Amniotic epithelial cell (primary cell): ENCODE results near the gene MKLN1.
"Not testable (repeated sequence)": the region's sequence is repeated elsewhere in the genome, so short reads cannot be mapped to it uniquely, and the experiment has no call there.

Experiments used
- DNase-seq: peaks from one replicate; pipeline ENCODE4 v3.0.0-alpha.2; 2010; ENCODE audit warnings: low read depth

MKLN1 gene

DNA sequence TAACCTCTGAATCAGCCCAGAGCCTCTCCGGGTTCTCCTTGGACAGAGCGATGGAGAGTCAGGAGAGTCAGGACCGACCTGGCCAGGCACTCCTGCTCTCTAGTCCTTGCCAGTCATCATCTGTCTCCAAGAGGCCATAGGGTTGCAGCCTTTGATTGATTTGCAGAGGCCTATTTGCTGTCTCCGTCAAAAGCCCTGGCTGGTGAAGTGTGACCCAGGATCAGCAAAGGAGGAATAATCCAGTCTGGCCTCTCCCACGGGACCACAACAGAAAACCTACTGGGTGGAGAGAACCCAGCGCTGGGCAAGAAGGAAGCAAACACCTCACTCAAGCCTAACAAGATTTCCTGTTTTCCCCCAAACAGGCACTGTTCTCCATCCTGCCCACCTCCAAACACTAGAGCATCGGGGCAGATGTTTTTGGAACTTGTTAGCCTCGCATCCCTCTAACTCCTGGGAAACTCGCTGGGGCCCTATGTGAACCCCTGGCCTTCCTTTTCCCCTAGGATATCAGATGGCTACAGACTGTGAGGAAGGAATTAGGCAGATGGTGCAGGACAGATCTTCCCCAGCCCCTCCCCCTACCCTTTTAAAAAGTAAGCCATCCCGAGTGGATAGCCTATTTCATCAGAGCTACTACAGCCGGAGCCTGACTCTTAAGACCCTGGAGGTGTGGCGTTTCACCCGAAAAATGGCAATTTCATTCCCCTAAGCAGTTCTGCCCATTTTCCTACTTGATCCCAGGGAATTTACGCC is 174.4 kb downstream of the MKLN1 start:
- no peak for DNase-seq

DNA sequence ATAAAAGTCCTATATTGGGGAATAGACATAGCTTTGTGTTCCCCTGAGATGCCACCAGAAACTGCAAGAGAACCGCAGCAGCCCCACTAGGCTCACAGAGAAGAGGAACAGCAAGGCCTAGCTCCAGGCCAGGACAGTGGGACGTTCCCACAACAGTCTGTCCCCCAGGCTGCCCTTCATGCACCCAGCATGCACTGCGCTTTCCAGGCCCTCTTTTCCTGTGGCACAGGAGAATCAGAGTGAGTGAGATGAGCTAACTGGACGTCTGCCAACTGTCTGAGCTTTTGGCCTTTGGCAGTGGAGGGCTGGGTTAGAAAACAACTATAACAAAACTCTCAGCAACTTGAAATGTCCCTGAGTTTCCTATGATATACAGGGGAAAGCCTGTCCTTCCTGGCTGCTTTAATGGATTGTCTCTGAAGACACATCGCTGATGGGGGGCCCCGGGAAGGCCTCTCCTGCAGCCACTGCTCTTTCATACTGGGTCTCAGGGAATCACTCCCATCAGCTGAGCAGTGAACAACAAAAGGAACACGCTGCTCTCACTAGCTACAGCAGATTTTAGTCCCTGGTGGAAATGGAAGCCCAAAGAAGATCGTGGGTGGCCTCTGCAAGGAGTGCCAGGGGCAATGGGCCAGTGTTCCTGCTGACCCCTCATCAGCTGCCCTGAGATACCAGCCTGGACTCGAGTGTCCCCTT is 175.3 kb downstream of the MKLN1 start:
- DNase-seq = peak; percentile 64

DNA sequence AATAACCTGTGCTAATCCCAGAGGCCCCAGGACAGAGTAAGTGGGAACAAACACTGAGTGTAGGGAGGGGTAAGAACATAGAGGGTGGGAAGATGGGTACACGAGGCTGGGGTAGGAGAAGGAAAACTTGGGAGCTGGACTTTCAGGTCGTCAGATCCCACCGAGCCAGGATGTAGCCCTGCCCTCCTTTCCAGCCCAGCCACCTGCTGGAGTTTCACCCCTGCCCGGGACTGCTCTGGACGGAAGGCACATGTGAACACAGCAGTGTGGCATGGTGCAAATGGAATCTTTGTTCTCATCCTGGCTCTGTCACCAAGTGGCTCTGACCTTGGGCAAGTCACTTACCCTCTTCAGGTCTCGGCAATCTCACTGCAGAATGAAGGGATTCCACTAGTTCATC is 176.0 kb downstream of the MKLN1 start:
- no peak for DNase-seq

DNA sequence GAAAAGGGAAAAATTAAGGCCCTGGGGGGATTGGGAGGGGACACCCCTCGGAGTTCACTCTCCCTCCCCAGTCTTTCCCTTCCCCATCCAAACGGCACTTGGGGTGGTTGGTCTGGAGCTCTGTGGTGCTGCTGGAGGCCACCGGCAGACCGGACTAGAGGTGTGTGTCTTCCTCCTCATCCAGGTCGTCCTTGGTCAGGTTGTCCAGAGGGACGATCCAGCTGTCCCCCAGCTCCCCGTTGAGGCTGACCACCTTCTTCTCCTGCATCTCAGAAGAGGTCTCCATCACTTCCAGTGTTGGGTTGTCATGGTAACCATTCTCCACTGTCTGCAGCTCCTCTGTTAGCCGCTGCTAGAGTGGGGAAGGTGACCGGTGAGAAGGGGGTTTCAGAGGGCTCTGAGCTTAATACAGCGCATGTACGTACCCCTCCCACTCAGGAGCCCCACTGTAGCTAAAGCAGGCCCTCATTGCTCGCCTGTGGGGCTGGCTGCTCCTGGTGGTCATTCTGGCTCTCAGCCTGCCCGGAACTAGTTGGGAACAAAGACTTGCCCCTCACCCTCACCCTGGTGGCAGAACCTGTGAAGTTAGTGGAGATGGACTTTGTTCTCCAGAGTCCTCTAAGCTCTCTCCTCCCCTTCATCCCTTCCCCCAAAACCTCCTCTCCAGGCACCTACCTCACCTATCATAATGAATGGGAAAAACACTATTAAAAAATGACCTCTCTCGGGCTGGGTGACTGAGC is 176.7 kb downstream of the MKLN1 start:
- DNase-seq = no peak

DNA sequence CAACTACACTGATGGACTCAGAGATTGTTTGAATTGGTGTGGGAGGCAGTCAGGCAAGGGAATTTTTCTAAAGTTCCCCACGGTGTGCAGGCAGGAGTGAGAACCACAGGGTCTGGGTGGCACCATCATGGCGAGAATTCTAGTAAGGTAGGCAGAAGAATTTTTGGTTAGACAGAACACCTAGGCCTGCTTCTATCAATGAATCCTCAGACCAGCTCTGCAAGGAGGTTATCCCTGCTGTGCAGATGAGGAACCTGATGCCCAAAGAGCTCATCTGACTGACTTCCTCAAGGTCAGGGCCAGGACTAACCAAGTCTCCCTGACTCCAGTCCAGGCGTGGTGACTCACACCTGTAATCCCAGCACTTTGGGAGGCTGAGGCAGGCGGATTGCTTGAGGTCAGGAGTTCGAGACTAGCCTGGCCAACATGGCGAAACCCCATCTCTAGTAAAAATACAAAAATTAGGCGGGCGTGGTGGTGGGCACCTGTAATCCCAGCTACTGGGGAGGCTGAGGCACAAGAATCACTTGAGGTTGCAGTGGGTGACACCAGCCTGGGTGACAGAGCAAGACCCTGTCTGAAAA is 177.5 kb downstream of the MKLN1 start:
- peak; percentile 36 for DNase-seq

DNA sequence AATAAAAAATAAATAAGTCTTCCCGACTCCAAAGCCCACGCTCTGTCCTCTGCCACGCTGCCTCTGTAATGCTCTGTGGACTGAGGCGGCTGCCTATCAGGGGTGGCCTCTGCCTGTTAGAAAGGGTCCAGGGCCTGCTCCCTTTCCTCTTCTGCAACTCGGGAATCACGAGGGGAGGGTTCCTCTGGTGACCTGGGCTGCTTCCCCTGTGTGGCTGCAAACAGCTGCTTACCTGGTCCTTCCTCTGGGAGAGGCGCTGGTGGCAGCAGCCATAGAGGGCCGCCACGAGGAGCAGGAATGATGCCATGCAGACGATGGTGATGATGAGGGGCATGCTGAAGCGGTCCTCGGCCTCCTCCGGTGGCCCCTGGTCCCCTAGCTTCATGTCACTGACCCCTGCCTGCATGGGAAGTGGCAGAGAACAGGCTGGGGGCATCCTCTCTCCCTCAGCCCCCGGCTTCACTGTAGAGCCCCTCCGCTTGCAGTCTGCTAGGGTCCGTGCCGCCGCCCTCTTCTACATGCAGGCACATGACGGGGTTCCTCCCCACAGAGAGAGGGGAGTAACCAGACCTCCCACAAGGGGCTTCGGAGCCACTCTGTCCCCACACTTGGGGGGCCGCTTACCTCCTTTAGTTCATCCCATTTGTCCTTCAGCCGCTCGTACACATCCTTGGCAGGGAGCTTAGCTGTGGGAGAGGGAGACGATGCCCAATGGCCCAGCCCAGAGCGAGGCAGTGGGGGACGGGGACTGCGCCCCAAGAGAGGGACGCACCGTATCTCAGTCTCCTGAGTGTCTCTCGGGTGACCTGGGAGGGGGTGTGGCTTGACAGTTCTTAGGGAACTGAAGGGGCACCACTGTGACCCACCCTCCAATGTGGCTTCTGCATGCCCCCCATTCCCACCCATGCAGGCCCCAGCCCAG is 178.2 kb downstream of the MKLN1 start:
- DNase-seq = no peak

DNA sequence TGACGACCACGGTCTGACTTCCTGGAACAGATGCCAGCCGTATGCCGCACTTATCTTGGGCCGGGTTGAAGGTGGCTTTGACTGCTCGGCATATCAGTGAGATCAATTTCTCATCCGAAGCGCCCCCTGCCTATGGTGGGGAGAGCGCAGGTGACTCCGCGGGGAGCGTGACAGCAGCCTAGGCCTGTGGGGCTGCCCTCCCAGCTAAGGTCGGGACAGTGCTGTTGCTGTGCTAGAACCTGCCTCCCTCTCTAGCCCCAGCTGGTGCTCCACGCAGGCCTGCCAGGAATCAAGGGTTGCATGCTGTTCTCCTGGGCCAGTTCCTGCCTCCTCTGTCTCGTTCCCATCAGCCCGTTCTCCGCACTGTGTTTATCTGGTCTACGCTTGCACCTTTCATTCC is 178.9 kb downstream of the MKLN1 start:
- DNase-seq = no peak

DNA sequence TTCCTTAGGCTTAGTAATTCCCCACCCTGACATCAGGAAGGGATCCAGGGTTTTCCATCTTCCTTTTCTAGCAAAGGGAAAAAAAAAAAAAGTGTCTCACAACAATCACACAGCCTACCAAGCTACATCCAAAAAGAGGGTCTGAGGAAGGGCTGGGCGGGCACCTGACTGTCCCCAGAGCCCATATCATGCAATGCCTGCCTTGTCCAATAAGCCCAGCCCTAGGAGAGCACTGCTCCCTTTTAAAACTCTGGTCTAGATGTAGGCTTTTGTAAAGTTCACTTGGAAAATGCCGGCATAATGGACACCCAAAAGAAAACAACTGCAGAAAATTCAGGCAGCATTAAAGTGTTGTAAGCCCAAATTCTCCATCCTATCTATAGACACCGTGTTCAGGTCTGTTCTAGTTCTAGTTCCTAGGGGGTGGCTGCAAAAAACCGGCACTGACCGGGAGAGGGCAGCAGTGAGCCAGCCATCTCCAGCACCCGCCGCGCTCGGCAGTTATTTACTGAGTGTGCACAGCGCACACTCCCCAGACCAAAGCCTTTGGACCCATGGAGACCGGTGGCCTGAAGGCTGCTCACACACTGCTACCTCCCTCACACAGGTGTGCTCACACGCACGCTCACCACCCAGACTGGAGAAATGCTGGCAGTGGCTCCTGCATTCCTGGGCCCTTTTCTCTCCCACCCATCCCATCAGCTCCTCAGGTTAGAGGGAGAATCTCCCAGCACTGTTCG is 180.1 kb downstream of the MKLN1 start:
- DNase-seq = peak; percentile 47

DNA sequence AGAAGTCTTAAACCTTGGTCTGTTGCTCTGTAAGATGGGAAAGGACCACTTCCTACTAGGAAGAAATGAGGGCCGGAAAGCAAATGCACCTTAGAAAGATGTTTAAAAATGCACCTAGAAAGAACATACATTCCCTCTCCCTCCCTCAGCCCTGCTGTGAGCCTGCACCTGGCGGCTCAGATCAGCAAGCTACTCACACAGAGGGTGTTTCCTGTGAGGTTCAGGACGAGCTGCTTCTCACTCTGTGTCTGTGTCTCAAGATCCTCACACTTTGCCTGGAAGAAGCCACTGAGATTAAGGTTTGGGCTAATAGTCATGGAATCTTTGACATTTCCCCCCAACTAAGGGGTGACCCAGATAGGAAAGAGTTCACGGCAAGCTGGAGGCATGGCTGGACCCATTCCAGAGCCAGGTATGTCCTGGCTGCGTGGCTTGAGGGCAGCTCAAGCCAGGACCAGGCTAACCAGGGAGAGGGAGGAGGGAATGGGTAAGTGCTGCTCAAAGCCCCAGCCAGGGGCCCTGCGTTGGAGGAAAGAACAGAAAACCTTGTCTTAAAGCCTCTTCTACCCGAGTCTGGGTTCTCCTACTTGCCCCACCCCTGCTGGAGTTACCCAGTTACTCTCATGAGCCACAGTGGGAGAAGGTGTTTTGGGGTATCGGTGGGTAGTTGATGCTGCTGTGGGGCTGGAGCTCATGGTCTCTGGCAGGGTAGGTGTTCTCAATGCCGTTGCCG is 181.2 kb downstream of the MKLN1 start:
- no peak for DNase-seq

DNA sequence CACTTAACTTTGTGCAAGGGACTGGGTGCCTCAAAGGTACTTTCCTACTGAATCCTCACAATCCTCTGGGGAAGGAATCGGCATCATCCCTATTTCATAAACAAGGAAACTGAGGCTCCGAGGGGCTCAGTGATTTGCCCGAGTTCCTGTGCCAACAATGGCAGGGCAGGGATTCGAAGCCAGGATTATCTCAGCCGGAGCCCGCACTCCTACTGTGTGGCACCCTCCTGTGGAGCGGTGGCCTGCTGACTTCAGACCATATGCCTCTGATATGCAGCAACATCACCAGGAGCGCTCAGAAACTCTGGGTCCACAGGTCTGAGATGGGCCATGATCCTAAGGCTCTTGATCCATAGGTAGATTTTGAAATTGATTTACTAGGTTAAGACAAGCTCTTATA is 182.1 kb downstream of the MKLN1 start:
- no peak for DNase-seq

DNA sequence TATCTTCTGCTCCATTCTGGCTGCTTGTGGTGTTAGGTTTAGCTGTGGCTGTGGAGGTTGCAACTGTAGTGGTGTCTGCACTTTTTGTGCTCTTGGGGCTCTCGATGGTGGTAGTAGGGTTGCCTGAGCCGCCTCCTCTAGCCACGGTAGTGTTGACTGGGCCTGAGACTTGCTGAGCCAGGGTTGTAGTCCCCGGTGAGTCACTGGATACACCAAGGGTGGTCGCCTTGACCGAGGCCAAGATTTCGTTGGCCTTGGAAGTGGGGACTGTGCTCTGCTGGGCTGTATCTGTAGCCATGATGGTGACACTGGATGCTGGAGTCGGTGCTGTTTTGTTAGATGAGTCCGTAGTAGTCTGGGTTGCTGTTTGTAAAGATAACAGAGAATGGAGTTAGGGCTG is 183.4 kb downstream of the MKLN1 start:
- no peak for DNase-seq

DNA sequence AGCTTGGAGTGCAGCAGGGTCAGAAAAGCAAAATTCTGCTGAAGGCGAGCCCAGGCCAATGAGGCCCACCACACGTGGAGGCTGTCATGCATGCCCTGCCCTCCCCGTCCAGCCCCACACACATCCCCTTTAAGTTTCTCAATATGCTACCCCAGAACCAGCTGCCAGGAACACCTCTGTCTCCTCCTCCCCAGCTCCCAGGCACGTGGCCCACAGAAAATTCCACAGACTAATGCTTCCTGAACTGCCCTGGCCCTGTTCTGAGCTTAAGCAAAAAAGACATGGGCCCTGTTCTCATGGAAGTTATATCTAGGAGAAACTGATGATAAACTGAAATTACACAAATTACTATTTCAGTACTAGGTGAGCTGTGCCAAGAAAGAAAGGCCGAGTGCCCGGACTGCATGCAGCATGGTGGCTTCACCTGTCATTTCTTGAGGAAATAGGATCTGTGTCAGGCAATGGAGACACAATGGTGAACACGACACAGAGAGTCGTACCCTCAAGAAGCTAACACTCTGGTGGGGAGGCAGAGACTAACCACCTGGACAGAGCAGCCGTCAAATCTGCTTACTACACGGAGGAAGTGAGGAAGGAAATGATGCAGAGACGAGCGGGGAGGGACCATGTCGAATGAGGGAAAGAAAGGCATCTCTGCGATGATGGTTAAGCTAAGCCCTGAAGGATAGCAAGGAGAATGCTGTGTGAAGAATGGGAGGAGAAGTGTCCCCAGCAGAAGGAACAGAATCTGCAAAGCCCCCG is 184.3 kb downstream of the MKLN1 start:
- DNase-seq = no peak

DNA sequence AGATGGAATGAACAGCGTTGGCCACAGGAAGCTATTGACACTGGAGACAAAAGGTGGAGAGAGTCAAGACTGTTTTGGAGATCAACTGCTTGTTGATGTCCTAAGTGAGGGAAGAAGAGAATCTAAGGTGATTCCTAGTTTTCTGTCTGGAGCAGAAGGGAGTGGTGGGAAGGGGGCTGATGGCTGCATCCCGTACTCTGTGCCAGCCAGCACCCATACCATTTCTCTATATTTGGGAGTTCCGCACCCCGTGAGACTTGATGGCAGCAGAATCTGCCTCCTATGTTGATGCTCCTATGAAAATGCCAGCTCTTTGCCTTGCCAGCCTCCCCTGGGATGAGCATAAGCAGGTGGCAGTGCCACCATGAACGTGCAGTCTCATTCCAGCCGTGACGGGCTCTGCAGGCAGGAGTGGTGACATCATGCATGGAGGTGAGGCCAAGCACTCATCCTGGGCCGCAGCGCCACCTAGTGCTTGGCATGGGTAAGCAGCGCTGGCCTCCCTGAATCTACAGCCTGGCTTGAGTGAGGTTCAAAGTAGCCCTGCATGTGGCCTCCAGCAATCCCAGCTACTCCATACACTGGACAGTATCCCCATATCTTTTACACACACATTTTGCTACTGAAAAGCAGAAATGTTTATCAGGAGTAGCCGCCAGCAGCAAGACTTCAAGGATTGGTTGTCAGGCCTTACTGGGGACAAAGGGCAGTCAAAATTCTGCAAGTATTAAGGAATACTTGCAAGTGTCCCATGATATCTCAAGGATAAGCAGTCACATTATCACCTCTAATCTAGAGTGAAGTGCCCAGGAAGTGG is 185.8 kb downstream of the MKLN1 start:
- DNase-seq = peak; percentile 72

DNA sequence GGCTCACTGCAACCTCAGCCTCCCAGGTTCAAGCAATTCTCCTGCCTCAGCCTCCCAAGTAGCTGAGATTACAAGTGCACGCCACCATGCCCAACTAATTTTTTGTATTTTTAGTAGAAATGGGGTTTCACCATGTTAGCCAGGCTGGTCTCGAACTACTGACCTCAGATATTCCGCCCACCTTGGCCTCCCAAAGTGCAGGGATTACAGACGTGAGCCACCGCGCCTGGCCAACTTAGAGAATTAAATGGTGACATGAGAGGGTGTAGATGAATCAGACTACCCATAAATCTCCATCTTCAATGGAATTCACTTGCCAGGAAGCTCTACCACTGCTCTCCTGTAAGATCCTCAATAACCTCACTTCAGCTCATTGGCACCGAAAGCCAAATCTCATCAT is 187.8 kb downstream of the MKLN1 start:
- not testable (repeated sequence) for DNase-seq

DNA sequence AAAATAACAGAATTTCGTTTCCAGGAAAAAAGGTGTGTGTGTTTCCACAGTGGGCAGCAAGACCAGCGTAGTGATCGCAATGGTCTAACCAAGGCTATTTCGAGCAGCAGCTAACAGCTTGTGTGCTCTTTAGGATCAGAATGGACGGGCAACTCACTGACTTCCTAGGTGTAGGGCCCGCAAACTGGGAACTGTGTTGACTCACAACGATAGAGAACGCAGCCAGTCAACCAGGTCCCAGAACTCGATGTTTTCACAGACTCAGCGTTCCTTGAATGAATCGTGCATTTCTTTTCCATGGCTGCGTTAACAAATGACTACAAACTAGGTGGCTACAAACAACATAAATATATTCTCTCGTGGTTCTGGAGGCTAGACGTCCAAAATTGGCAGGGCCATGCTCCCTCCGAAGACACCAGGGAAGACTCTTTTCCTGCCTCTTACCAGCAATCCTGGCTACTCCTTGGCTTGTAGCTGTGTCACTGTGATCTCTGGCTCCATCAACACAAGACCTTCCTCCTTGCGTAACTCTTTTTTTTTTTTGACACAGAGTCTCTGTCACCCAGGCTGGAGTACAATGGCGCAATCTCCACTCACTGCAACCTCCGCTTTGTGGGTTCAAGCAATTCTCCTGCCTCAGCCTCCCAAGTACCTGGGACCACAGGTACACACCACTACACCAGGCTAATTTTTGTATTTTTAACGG is 189.7 kb downstream of the MKLN1 start:
- no peak for DNase-seq

DNA sequence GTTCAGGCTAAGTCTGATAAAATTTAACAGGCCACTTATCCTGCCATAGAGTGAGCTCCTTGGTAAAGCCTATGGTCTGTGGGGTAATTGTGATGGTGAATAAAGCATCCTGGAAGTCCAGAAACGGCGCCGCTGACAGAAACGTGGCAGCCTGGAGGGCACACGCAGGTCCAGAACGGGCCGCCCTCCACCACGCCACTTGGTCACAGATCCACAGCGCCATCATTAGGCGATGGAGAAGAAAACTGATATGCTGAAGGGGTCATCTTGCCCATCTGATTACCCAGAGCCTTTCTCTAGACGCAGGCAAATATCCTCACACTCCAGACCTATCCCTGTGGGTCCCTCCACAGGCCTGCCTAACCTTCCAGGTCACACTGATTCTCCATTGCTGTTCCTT is 190.9 kb downstream of the MKLN1 start:
- DNase-seq = no peak

DNA sequence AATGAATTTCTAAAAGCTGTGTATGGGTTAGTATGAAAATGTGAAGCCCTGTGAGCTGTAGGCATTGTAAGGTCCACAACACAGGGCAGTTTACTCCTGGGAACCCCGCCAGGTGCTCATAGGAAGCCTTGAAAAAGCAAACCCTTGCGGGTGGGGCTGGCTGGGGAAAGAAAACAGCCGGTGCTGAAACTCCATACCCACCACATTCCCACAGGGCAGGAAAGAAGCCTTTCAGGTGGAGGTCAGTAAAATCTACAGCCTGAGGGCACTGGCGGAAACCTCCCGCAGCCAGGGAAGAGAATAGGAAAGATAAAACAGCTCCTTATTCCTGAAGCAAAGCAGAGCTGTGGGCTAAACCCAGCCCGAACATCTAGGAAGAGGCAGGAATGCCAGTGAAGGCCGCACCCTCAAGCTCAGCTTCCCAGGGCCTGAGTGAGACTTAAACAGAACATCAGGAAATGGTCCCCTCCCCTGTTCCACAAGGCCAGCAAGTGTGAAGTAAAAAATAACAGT is 194.0 kb downstream of the MKLN1 start:
- DNase-seq = no peak
